ENCODE data around the gene ADH5.
"Not testable (repeated sequence)": the region's sequence is repeated elsewhere in the genome, so short reads cannot be mapped to it uniquely, and the experiment has no call there.

ADH5 gene

DNA sequence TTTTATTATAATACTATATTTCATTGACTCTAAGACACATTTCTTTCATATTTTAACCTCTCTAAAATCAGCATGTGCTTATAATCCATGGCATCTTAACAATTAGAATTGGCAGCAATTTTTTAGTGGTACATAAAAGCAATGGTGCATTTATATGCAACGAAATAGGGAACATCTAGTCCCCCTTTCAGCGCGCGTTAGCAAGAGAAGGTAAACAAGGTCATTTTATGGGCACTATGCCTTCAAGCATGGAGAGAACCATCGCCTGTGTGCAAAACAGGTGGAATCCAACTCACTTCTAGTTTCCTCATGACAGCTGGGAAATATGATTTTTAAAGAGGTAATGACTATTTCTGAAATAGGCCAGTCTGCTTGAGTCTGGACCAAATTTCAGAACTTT, 6.4 kb downstream of the ADH5 start:
- no peak for DNase-seq (ENCODE audit: low spot score)

DNA sequence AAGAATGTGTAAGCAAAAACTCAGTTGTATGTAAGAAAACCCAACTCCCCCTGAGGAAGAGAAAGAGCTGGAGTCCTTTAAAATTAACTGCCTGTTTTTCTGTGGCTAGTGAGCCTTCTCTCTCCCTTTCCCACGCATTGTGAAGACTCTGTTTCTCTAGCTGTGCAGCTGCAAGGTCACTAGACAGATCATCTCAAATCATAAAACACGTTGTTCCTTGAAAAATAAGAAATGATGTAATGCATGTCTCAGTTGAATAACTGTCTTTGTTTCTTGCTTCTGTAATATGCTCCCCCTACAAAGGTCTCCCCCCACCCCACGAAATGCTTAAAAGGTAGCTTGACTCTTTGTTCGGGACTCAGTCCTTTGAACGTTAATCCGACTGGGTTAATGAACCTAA, 7.7 kb downstream of the ADH5 start:
- DNase-seq (ENCODE audit: low spot score) = not testable (repeated sequence)

DNA sequence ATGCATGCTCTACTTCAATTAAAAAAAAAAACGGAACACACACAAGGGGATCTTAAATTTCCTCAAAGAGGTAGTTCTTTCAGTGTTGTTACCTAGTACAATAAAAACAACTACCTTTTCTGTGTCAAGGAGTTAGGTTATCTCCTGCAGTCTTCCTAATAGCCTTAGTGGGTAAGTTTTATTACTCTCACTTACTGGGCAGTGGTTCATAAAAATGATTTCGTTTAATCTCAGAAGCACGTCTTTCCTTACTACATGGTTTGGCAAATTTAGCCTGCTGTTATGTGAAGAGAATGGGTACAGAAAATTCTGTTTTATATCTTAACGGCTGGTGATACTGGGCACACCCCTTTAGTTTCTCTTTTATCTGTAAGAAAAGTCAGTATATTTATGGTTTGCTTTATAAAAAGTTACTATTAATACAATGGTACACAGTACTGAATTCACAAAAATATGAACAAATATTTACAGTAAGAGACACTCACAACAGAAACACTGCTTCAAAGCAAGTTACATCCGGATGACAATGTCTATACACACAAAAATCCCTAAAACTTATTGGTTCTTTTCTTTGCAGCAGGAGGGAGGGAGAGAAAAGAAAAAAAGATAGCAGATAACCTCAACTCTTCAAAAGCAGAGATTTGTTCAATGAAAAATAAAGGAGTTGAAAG, 8.8 kb downstream of the ADH5 start:
- no peak for DNase-seq (ENCODE audit: low spot score)

- DNase-seq (ENCODE audit: low spot score) = no peak
These were observed 9.5 kb downstream of the ADH5 start for GRCh38 chr4:99078931-99079624.

DNA sequence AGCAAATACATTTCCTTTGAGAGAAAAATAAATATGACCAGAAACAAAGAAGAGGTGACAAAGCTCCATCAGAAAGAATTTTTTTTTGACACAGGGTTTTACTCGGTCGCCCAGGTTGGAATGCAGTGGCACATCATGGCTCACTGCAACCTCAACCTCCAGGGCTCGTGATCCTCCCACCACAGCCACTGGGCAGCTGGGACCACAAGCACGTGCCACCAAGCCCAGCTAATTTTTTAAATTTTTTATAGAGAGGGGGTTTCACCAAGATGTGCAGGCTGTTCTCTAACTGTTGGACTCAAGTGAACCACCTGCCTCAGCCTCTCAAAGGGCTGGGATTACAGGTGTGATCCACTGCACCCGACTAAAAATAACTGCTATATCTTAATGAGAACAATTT, 10.3 kb downstream of the ADH5 start:
- DNase-seq (ENCODE audit: low spot score) = no peak

DNA sequence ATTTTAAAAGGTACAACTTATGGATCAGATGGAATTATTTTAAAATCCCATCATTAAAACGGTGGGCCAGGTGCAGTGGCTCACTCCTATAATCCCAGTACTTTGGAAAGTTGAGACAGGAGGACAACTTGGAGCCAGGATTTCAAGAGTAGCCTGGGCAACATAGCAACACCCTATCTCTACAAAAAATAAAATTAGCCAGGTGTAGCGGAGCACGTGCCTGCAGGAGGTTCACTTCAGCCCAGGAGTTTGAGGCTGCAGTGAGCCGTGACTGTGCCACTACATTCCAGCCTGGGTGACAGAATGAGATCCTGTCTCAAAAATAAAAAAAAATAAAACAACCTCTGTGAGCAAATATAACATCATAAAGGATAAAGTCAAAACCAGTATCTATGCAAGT, 11.4 kb downstream of the ADH5 start:
- DNase-seq (ENCODE audit: low spot score) = no peak

- no peak for DNase-seq (ENCODE audit: low spot score)
These were observed 12.2 kb downstream of the ADH5 start for GRCh38 chr4:99076292-99076976.

GRCh38 chr4:99074816-99075215, 13.8 kb downstream of the ADH5 start:
- DNase-seq (ENCODE audit: low spot score) = no peak

- no peak for DNase-seq (ENCODE audit: low spot score)
These were observed 17.4 kb downstream of the ADH5 start for GRCh38 chr4:99071159-99071558.

DNA sequence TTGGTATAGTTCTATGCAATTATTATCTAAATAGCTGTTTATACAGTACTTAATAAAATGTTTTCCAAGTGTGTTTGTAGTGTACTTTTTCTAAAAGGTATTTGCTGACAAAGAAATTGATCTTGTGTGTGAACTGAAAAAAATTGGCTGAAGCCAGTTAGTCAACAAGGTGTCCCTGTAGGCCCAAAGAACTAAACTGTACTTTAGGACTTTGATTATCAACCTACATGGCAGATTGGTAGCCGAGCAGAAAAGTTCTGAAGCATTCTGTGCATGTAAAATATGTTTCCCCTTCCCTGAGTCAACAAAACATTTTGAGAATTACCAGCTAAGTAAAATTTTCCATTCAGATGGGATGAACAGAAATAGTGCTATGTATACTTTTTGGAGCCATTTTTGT, 21.0 kb downstream of the ADH5 start:
- DNase-seq (ENCODE audit: low spot score) = no peak

DNA sequence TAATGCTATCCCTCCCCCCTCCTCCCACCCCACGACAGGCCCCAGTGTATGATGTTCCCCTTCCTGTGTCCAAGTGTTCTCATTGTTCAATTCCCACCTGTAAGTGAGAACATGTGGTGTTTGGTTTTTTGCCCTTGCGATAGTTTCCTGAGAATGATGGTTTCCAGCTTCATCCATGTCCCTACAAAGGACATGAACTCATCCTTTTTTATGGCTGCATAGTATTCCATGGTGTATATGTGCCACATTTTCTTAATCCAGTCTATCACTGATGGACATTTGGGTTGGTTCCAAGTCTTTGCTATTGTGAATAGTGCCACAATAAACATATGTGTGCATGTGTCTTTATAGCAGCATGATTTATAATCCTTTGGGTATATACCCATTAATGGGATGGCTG, 23.1 kb downstream of the ADH5 start:
- not testable (repeated sequence) for DNase-seq (ENCODE audit: low spot score)

DNA sequence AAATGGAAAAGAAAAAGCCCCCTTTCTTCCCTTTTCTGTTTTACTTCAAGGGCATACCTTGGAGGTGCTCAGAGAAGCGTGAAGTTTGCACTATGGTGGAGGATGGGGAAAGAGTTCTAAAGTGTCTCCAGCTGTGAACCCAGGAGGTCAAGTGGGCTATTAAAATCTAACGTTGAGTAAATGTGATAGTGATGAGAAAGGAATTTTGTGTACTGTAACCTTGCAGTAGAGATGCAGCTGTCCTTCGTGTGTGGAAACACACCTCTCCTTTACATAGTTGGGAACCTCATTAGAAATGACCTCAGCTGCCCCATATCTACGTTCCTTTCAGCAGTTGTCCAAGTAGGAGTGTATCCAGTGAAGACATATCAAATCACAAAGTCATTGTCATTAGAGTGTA, 26.5 kb downstream of the ADH5 start:
- no peak for DNase-seq (ENCODE audit: low spot score)

GRCh38 chr4:99061048-99061700, 27.4 kb downstream of the ADH5 start:
- no peak for DNase-seq (ENCODE audit: low spot score)

GRCh38 chr4:99059550-99059949, 29.0 kb downstream of the ADH5 start:
- DNase-seq (ENCODE audit: low spot score) = no peak

DNA sequence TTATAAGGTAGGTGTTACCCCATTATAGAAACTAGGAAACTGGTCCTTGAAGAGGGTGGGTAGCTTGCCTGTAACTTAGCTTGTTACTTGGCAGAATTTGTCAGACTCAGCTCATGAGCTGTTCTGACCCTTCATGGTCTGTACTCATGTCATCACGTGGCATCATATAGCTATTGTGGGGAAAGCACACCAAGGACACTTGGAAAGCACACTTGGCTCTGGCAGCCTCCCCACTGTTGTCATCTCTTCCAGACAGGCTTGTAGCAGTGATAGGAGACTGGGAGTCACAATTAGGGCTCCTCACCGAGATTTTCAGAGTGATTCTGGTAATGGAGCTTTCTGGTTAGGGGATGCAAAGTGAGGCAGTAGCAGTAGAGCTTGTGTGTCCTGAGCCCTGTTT, 30.4 kb downstream of the ADH5 start:
- DNase-seq (ENCODE audit: low spot score) = no peak

DNA sequence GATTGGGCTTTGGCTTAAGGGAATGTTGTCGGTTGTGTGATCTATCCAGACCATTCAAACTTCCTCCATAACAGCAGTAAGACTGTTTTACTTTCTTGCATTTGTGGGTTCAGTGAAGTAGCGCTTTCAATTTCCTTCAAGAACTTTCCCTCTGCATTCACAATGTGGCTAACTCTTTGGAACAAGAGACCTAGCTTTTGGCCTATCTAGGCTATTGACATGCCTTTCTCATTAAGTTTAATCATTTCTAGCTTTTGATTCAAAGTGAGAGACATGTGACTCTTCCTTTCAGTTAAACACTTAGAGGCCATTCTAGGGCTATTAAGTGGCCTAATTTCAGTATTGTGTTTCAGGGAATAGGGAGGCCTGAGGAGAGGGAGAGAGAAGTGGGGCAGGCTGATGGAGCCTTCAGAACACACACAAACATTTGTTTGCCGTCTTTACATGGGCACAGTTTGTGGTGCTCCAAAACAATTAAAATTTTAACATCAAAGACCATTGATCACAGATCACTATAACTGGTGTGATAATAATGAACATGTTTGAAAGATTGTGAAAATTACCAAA, 34.1 kb downstream of the ADH5 start:
- no peak for DNase-seq (ENCODE audit: low spot score)

- DNase-seq (ENCODE audit: low spot score) = no peak
These were observed 35.7 kb downstream of the ADH5 start for GRCh38 chr4:99052902-99053301.

GRCh38 chr4:99047710-99048109, 40.9 kb downstream of the ADH5 start:
- no peak for DNase-seq (ENCODE audit: low spot score)

DNA sequence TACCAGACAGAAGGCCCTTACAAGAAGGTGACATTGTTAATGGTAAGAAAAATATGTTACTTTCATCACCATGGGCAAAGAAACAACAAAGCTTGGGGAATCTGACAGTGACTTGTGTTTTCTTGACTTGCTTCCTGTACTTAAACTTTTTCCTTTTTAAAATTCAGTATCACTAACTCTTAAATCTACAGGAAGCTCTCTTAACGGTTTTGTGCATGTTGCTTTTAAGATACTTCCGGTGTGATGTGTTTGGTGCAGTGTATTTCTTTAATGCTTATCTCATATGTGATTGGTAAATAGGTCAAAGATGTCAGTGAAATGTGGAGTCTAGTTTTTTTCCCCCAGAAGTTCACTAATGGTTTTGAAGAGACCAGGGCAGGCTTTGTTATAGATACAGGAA, 45.2 kb downstream of the ADH5 start:
- DNase-seq (ENCODE audit: low spot score) = no peak

GRCh38 chr4:99038213-99038612, 50.4 kb downstream of the ADH5 start:
- no peak for DNase-seq (ENCODE audit: low spot score)

DNA sequence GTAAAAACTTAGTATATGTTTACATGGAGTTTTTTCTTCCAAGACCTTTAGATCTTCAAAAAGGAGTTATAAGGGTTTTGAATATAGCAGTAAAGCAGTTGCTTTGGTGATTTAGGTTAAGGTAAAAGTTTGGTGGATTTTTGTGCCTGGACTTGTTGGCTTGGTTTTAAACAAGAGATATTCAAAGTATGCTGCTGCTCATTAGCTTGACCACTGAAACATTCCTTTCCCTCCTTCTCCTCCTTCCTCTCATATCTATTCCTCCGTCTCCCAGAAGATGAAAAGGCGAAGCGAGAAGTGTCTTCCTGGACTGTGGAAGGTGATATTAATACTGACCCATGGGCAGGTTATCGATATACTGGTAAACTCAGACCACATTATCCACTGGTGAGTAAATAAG, 54.6 kb downstream of the ADH5 start:
- no peak for DNase-seq (ENCODE audit: low spot score)

GRCh38 chr4:99029852-99030251, 58.7 kb downstream of the ADH5 start:
- DNase-seq (ENCODE audit: low spot score) = no peak
